HCT116 (cell line): ENCODE measurements around the gene C19orf25. TPM values are rescaled to one million over a fixed set of nuclear protein-coding genes. Genes with fewer than 3 reads are reported as not detected.

ENCODE experiments used
- ATAC-seq: fragments of 200-7000 bp; cut with Tn5 transposase; 2 replicates; pipeline ENCODE4 v1.9.1; 2020; ENCODE audit warnings: mild to moderate bottlenecking, moderate library complexity
- BruUV-seq: library from RNA; stranded (reverse); fragments of 400-500 nt; replicated peaks from 2 replicates; lab custom pipeline; 2021; lab: Mats Ljungman, UMichigan
- CTCF ChIA-PET: fragments of 300-600 bp; sonication (Branson Sonifier 250); formaldehyde crosslinking; loops from one replicate; lab custom pipeline; 2021; ENCODE audit warnings: antibody characterized with exemption; lab: Charles Lee
- POLR2A ChIA-PET: fragments of 300-600, 350-600 bp; sonication (Branson Sonifier 250); formaldehyde crosslinking; loops from one replicate; lab custom pipeline; 2021; ENCODE audit warnings: antibody characterized with exemption; lab: Charles Lee
- RAD21 ChIA-PET, 2 experiments: fragments of 300-600 bp; sonication (Branson Sonifier 250); formaldehyde crosslinking; loops; one replicate each; lab custom pipeline; 2023; ENCODE audit warnings: low total read pairs in 2 of 2; ENCODE audit not compliant: uncharacterized antibody in 2 of 2, unreplicated experiment in 2 of 2, low non-redundant PET in 1 of 2; lab: Charles Lee
- DNase-seq: peaks from one replicate; pipeline ENCODE4 v3.0.0-alpha.2; 2010; ENCODE audit warnings: low read depth, low spot score
- H2AFZ ChIP-seq: fragments of 200-600 bp; shearing (Covaris generic), sonication (generic); 2 replicates; pipeline ENCODE4 v1.6.1; 2017; ENCODE audit warnings: low read depth, mixed run types, mixed read lengths, antibody characterized with exemption, low read length; ENCODE audit not compliant: poor library complexity, severe bottlenecking
- H3K27ac ChIP-seq: 2 replicates; pipeline ENCODE4 v1.5.1; 2012; ENCODE audit warnings: low read depth, low read length
- H3K27me3 ChIP-seq: fragments of 200-600 bp; sonication (generic); 2 replicates; pipeline ENCODE4 v1.6.1; 2016; ENCODE audit warnings: mixed run types, low read length, mixed read lengths; ENCODE audit not compliant: insufficient read depth
- H3K36me3 ChIP-seq, 2 experiments: fragments of 200-500 bp in 1 of 2; fragments of 200-600 bp in 1 of 2; sonication (Bioruptor generic) in 1 of 2; sonication (generic) in 1 of 2; 2 replicates each; pipeline versions ENCODE4 v1.5.1 to v1.6.1; 2014 to 2016; ENCODE audit warnings: low read length in 2 of 2, inconsistent platforms in 1 of 2, mixed read lengths in 1 of 2, mixed run types in 1 of 2; ENCODE audit not compliant: insufficient read depth in 2 of 2, control insufficient read depth in 1 of 2
- H3K4me1 ChIP-seq, 2 experiments: fragments of 200-600 bp in 1 of 2; sonication (generic) in 1 of 2; 2 replicates each; pipeline versions ENCODE4 v1.5.1 to v1.6.1; 2012 to 2017; ENCODE audit warnings: low read length in 2 of 2, inconsistent platforms in 1 of 2, mild to moderate bottlenecking in 1 of 2, mixed read lengths in 1 of 2, mixed run types in 1 of 2, moderate library complexity in 1 of 2; ENCODE audit not compliant: insufficient read depth in 2 of 2, control insufficient read depth in 1 of 2
- H3K4me2 ChIP-seq: fragments of 200-600 bp; sonication (generic); 2 replicates; pipeline ENCODE4 v1.6.1; 2017; ENCODE audit warnings: mixed run types, low read length, mixed read lengths
- H3K4me3 ChIP-seq, 2 experiments: fragments of 200-600 bp in 1 of 2; sonication (generic) in 1 of 2; replicated peaks in 1 of 2; 2 replicates each; pipeline ENCODE4 v1.5.1; 2011 to 2016; ENCODE audit warnings: low read length in 2 of 2, control low read depth in 1 of 2, low read depth in 1 of 2, mild to moderate bottlenecking in 1 of 2, mixed read lengths in 1 of 2, mixed run types in 1 of 2
- H3K79me2 ChIP-seq: fragments of 200-600 bp; sonication (generic); 2 replicates; pipeline ENCODE4 v1.6.1; 2017; ENCODE audit warnings: mild to moderate bottlenecking, mixed run types, low read length, moderate library complexity, mixed read lengths; ENCODE audit not compliant: insufficient read depth
- H3K9ac ChIP-seq: fragments of 200-600 bp; sonication (generic); 2 replicates; pipeline ENCODE4 v1.6.1; 2016; ENCODE audit warnings: low read length, mixed read lengths
- H3K9me2 ChIP-seq: fragments of 200-600 bp; sonication (generic), shearing (Covaris generic); 2 replicates; pipeline ENCODE4 v1.6.1; 2017; ENCODE audit warnings: mixed run types, mild to moderate bottlenecking, moderate library complexity; ENCODE audit not compliant: insufficient read depth
- H3K9me3 ChIP-seq, 2 experiments: fragments of 200-500 bp in 1 of 2; fragments of 200-600 bp in 1 of 2; sonication (Bioruptor generic) in 1 of 2; sonication (generic) in 1 of 2; 2 replicates each; pipeline ENCODE4 v1.6.1; 2014 to 2017; ENCODE audit warnings: low read length in 2 of 2, mixed read lengths in 2 of 2, inconsistent platforms in 1 of 2, low read depth in 1 of 2, mild to moderate bottlenecking in 1 of 2, mixed run types in 1 of 2, moderate library complexity in 1 of 2; ENCODE audit not compliant: control insufficient read depth in 1 of 2, insufficient read depth in 1 of 2
- H4K20me1 ChIP-seq: fragments of 200-600 bp; sonication (generic), shearing (Covaris generic); 2 replicates; pipeline ENCODE4 v1.6.1; 2017; ENCODE audit warnings: mixed run types, mild to moderate bottlenecking, moderate library complexity; ENCODE audit not compliant: insufficient read depth
- EGR1 ChIP-seq: IDR thresholded peaks from 2 replicates; pipeline ENCODE4 v1.6.1; 2012; ENCODE audit warnings: low read depth
- EZH2 ChIP-seq: fragments of 200-600 bp; sonication (generic); IDR thresholded peaks from 2 replicates; pipeline ENCODE4 v1.6.1; 2017; ENCODE audit warnings: antibody characterized with exemption, mixed run types
- POLR2A ChIP-seq: IDR thresholded peaks from 2 replicates; pipeline ENCODE4 v1.7.0; 2011; ENCODE audit warnings: borderline replicate concordance; ENCODE audit not compliant: insufficient read depth, insufficient read length; ENCODE audit errors: extremely low read depth
- POLR2AphosphoS5 ChIP-seq: IDR thresholded peaks from 2 replicates; pipeline ENCODE4 v1.6.1; 2011; ENCODE audit warnings: mild to moderate bottlenecking, low read depth, low read length, moderate library complexity
- intact Hi-C: fragments of 100-400 bp; cut with micrococcal nuclease; formaldehyde crosslinking; loops from 2 replicates; pipeline ENCODE4 v1.10.0; 2022
- total RNA-seq: library from RNA; stranded (reverse); gene quantifications from one replicate; pipeline ENCODE4 v1.2.1, GENCODE V29; 2021; ENCODE audit not compliant: unreplicated experiment
- TF ChIP-seq, protein P1 (sequence below): IDR thresholded peaks from 2 replicates; pipeline ENCODE4 v1.6.1; 2012
- TF ChIP-seq, protein P2 (sequence below): IDR thresholded peaks from 2 replicates; pipeline ENCODE4 v1.6.1; 2012

C19orf25 gene
- total RNA-seq, 1 experiment from 2014 or later, result 48.8 TPM

DNA sequence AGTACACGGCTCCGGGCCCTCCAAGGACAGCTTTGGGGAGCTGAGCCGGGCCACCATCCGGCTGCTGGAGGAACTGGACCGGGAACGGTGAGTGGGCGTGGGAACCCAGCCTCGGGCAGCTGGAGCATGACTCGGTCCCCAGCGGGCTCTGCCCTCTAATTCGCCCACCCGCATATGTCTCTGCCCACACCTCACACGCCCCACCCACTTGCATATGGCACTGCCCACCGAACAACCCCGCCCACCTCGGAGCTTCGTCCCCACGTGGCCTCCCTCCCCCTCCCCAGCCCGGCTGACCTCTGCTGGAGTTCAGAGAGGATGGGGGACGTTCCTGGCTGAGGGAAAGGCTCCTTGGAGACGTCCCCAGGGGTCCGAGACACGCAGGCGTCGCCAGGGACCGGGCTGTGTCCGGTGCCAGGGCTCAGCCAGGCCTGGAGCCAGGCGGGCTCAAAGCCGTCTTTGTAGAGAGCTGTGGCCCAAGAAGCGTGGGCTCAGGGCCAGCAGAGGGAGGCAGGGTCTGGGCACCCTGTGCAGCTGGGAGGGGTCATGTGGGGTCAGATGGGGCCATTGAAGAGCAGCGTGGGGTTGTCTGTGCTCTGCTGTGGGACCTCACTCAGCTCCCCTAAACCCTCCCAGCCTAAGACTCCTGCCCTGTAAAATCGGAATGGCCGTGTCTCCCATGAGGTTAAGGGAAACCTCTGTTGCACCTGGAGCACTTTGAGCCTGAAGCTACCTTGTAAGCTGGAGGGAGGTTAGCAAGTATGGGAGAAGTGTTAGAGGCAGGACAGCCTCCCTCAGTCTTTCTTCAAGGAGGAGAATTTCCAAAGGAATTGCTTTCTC, 25.3 kb downstream of the C19orf25 start:
- ChIA-PET POLR2A (interaction anchor here (1.2 to 3.3 kb wide), 2 partner anchors 9 to 185 kb away, joined by 5 to 28 read pairs; partner anchors contain the start of gene CIRBP), RAD21 (no interaction called here), CTCF (interaction anchor here (4.0 kb wide), 1 partner anchor 9 kb away, joined by 49 read pairs; no protein-coding TSS in a partner anchor)
- Histone ChIP-seq H3K9me3 (no peaks in the 10 kb centered on the region), H3K36me3 (no peaks in the 10 kb centered on the region), H3K9me2 (no peaks in the 10 kb centered on the region), H3K79me2 (no peaks in the 10 kb centered on the region), H3K27ac (no peak overlapping the region), H3K4me1 (peaks cover 23 to 39% of the 10 kb centered on the region in 2 experiments), H4K20me1 (no peaks in the 10 kb centered on the region), H2AFZ (no peak overlapping the region), H3K4me2 (no peak overlapping the region), H3K27me3 (no peaks in the 10 kb centered on the region; the same call in 1 of the 2 replicates), H3K9ac (no peak overlapping the region), H3K4me3 (no peak overlapping the region)
- DNase-seq (no peak), ATAC-seq (no peak)
- no TSS peak for BruUV-seq
- intact Hi-C loops, result no loop called here
- TF ChIP-seq EGR1 (peak; percentile 54; the same call in 1 of the 2 replicates), POLR2AphosphoS5 (no peak), EZH2 (no peak), POLR2A (no peak)
- TF ChIP-seq, protein P1, sequence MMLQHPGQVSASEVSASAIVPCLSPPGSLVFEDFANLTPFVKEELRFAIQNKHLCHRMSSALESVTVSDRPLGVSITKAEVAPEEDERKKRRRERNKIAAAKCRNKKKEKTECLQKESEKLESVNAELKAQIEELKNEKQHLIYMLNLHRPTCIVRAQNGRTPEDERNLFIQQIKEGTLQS, result no peak
- TF ChIP-seq, protein P2, sequence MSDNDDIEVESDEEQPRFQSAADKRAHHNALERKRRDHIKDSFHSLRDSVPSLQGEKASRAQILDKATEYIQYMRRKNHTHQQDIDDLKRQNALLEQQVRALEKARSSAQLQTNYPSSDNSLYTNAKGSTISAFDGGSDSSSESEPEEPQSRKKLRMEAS, result no peak
